HG03571 (cell line): ENCODE data around the gene CCDC97.
"Not testable (repeated sequence)": the region's sequence is repeated elsewhere in the genome, so short reads cannot be mapped to it uniquely, and the experiment has no call there.

Source experiments
- ATAC-seq: cut with Tn5 transposase; IDR thresholded peaks from one replicate; pipeline ENCODE4 v1.9.1; 2021; ENCODE audit not compliant: unreplicated experiment

Gene CCDC97

GRCh38 chr19:41359741-41360140, 49.8 kb downstream of the CCDC97 start:
- no peak for ATAC-seq

GRCh38 chr19:41362143-41362847, 52.3 kb downstream of the CCDC97 start:
- ATAC-seq: no peak

DNA sequence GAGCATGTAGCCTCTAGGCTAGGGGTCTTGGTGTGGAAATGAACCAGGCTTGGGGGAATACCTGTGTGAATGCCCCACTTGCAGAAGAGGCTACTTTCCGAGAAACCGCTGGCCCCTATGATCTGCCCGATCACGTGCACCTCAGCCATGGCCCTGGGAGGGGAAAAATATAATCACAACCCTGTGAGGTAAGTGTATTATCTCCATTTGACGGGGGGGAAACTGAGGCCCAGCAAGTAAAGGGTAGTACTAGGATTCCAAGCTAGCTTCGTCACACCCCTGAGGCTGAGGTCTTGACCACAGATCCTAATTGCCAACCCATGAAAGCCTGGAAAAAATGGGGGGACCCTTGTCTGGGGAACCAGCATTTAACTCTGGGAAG, 53.4 kb downstream of the CCDC97 start:
- ATAC-seq: no peak

DNA sequence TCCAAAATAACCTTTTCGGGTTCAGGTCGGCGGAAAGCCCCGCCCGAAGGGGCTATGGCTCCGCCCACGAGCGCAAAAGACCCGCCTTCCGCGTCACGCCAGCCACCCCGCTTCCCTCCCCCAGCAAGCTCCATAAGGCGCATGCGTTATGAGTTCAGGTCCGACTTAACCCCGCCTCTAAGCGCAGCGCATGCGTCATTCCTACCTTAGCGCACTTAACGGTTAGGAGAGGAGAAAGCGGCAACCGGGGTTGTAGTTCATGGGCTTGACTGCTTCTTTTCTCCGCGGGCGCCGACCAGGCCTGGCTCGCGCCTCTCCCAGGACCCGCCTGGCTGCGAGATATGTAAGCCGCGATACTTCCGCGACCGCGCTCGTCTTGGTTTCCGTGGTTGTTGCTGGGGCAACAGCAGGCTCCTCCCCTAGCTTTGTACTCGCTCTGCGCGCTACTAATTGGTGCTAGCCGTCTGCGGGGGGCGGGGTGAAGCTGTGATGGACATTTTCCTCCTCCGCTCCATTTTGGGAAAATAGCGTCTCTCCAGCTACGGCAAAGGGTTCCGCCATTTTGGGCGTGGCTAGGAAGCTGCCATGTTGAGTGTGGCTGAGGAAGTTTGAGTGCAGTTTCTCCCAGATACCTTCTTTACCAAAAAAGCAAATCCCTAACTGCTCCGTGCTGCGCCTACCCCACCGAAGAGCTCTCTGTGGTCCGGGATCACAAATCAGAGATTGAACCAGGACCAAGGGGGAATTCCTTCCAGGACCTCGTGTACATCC, 54.0 kb downstream of the CCDC97 start, which contains the start of gene B9D2:
Gene B9D2, minus strand, starts transcription at position 397 of the 771 bp plus-strand sequence. CDS start 630 bp downstream, outside the sequence.
- ATAC-seq: peak; percentile 70

- no peak for ATAC-seq
These were observed 54.8 kb downstream of the CCDC97 start for GRCh38 chr19:41364524-41365391.

- ATAC-seq: no peak
These were observed 56.1 kb downstream of the CCDC97 start for GRCh38 chr19:41366089-41366488.

- ATAC-seq: no peak
These were observed 57.9 kb downstream of the CCDC97 start for GRCh38 chr19:41367848-41368301.

DNA sequence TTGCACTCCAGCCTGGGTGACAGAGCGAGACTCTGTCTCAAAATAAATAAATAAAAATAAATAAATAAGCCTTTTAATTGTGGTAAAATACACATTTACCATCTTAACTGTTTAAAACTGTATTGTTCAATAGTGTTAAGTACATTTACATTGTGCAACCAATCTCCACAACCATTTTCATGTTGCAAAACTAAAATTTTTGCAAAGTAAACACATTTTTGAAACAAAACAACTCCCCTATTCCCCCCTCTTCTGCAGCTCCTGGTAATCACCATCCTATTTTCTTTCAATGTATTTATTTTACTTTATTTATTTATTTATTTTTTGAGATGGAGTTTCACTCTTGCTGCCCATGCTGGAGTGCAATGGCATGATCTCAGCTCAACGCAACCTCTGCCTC, 59.8 kb downstream of the CCDC97 start:
- no peak for ATAC-seq

- ATAC-seq: not testable (repeated sequence)
These were observed 61.1 kb downstream of the CCDC97 start for GRCh38 chr19:41371119-41371518.

GRCh38 chr19:41371541-41371940, 61.6 kb downstream of the CCDC97 start:
- ATAC-seq: no peak

DNA sequence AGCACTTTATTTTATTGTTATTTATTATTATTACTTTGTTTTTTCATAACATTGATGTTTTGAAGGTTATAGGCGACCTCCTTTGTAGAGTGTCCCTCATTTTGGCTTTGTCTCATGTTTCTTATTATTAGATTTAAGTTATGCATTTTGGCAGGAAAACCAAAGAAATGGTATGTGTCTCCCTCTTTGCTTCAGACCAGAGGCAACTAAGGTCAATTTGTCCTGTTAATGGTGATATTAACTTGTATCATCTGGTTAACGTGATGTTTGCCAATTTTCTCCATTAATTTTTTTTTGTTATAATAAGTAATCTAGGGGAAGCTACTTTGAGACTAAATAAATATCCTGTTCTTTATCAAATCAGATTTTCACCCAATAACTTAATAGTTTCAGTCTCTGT, 62.5 kb downstream of the CCDC97 start:
- ATAC-seq: no peak

- no peak for ATAC-seq
These were observed 64.0 kb downstream of the CCDC97 start for GRCh38 chr19:41373993-41374392.
